ENCODE measurements around the gene TLR3.
A peak's percentile ranks its signal among the peaks of the same experiment; 100 is the strongest.
"Not testable (repeated sequence)": the region's sequence is repeated elsewhere in the genome, so short reads cannot be mapped to it uniquely, and the experiment has no call there.

The TLR3 gene

GRCh38 chr4:186029571-186030398 is 39.2 kb upstream of the TLR3 start:
- peak overlapping the region; percentile 52 to 66 for H3K9ac ChIP-seq (ENCODE audit: low read length in 2 of 2)
- H3K27ac ChIP-seq (ENCODE audit: low read length): peak overlapping the region; percentile 95
- peak overlapping the region; percentile 41 to 64 for H3K4me3 ChIP-seq (ENCODE audit: low read length in 2 of 2)

GRCh38 chr4:186030399-186030775 is 38.6 kb upstream of the TLR3 start:
- peak overlapping the region; percentile 41 to 64 for H3K4me3 ChIP-seq (ENCODE audit: low read length in 2 of 2)
- peak overlapping the region; percentile 52 to 66 for H3K9ac ChIP-seq (ENCODE audit: low read length in 2 of 2)
- H3K9me3 ChIP-seq (ENCODE audit: control insufficient read depth in 2 of 2, low read length in 2 of 2): no peaks in the 10 kb centered on the region
- no peaks in the 10 kb centered on the region for H3K27me3 ChIP-seq (ENCODE audit: control insufficient read depth in 1 of 2, insufficient read depth in 2 of 2, low read length in 2 of 2)
- peak overlapping the region; percentile 95 for H3K27ac ChIP-seq (ENCODE audit: low read length)
- H3K4me1 ChIP-seq (ENCODE audit: control insufficient read depth, insufficient read depth, low read length): peaks cover 67% of the 10 kb centered on the region
- no peaks in the 10 kb centered on the region for H3K36me3 ChIP-seq (ENCODE audit: control insufficient read depth in 2 of 2, insufficient read depth in 2 of 2, low read length in 2 of 2)

More at GRCh38 chr4:186029571-186030398, 39.2 kb upstream of the TLR3 start:
- Histone ChIP-seq H3K9me3 (ENCODE audit: control insufficient read depth in 2 of 2, low read length in 2 of 2) (no peaks in the 10 kb centered on the region), H3K36me3 (ENCODE audit: control insufficient read depth in 2 of 2, insufficient read depth in 2 of 2, low read length in 2 of 2) (no peaks in the 10 kb centered on the region), H3K27me3 (ENCODE audit: control insufficient read depth in 1 of 2, insufficient read depth in 2 of 2, low read length in 2 of 2) (no peaks in the 10 kb centered on the region), H3K4me1 (ENCODE audit: control insufficient read depth, insufficient read depth, low read length) (peaks cover 71% of the 10 kb centered on the region)

GRCh38 chr4:186030795-186031194 is 38.2 kb upstream of the TLR3 start:
- Histone ChIP-seq H3K4me3 (ENCODE audit: low read length in 2 of 2) (peak overlapping the region; percentile 41 to 64), H3K36me3 (ENCODE audit: control insufficient read depth in 2 of 2, insufficient read depth in 2 of 2, low read length in 2 of 2) (no peaks in the 10 kb centered on the region), H3K9ac (ENCODE audit: low read length in 2 of 2) (peak overlapping the region in 1 of 2 donors; percentile 66), H3K27ac (ENCODE audit: low read length) (peak overlapping the region; percentile 95), H3K9me3 (ENCODE audit: control insufficient read depth in 2 of 2, low read length in 2 of 2) (no peaks in the 10 kb centered on the region), H3K27me3 (ENCODE audit: control insufficient read depth in 1 of 2, insufficient read depth in 2 of 2, low read length in 2 of 2) (no peaks in the 10 kb centered on the region), H3K4me1 (ENCODE audit: control insufficient read depth, insufficient read depth, low read length) (peaks cover 63% of the 10 kb centered on the region)

GRCh38 chr4:186032259-186032658 is 36.7 kb upstream of the TLR3 start:
- Histone ChIP-seq H3K9me3 (ENCODE audit: control insufficient read depth in 2 of 2, low read length in 2 of 2) (no peaks in the 10 kb centered on the region), H3K4me3 (ENCODE audit: low read length in 2 of 2) (no peak overlapping the region), H3K9ac (ENCODE audit: low read length in 2 of 2) (no peak overlapping the region), H3K27ac (ENCODE audit: low read length) (no peak overlapping the region), H3K36me3 (ENCODE audit: control insufficient read depth in 2 of 2, insufficient read depth in 2 of 2, low read length in 2 of 2) (no peaks in the 10 kb centered on the region), H3K27me3 (ENCODE audit: control insufficient read depth in 1 of 2, insufficient read depth in 2 of 2, low read length in 2 of 2) (no peaks in the 10 kb centered on the region), H3K4me1 (ENCODE audit: control insufficient read depth, insufficient read depth, low read length) (peaks cover 52% of the 10 kb centered on the region)

GRCh38 chr4:186033027-186033426 is 35.9 kb upstream of the TLR3 start:
- no peak overlapping the region for H3K27ac ChIP-seq (ENCODE audit: low read length)
- no peak overlapping the region for H3K4me3 ChIP-seq (ENCODE audit: low read length in 2 of 2)
- H3K27me3 ChIP-seq (ENCODE audit: control insufficient read depth in 1 of 2, insufficient read depth in 2 of 2, low read length in 2 of 2): no peaks in the 10 kb centered on the region
- H3K9me3 ChIP-seq (ENCODE audit: control insufficient read depth in 2 of 2, low read length in 2 of 2): no peaks in the 10 kb centered on the region
- H3K36me3 ChIP-seq (ENCODE audit: control insufficient read depth in 2 of 2, insufficient read depth in 2 of 2, low read length in 2 of 2): no peaks in the 10 kb centered on the region
- peaks cover 52% of the 10 kb centered on the region for H3K4me1 ChIP-seq (ENCODE audit: control insufficient read depth, insufficient read depth, low read length)
- no peak overlapping the region for H3K9ac ChIP-seq (ENCODE audit: low read length in 2 of 2)

- not testable (repeated sequence) for H3K9ac ChIP-seq (ENCODE audit: low read length in 2 of 2); H3K27me3 ChIP-seq (ENCODE audit: control insufficient read depth in 1 of 2, insufficient read depth in 2 of 2, low read length in 2 of 2); H3K27ac ChIP-seq (ENCODE audit: low read length)
Measured at GRCh38 chr4:186034613-186035012, 34.3 kb upstream of the TLR3 start.

GRCh38 chr4:186036976-186037581 is 31.9 kb upstream of the TLR3 start:
- H3K4me3 ChIP-seq (ENCODE audit: low read length in 2 of 2): no peak overlapping the region
- H3K4me1 ChIP-seq (ENCODE audit: control insufficient read depth, insufficient read depth, low read length): peaks cover 33% of the 10 kb centered on the region
- H3K27ac ChIP-seq (ENCODE audit: low read length): no peak overlapping the region
- H3K36me3 ChIP-seq (ENCODE audit: control insufficient read depth in 2 of 2, insufficient read depth in 2 of 2, low read length in 2 of 2): no peaks in the 10 kb centered on the region
- H3K9me3 ChIP-seq (ENCODE audit: control insufficient read depth in 2 of 2, low read length in 2 of 2): no peaks in the 10 kb centered on the region
- H3K9ac ChIP-seq (ENCODE audit: low read length in 2 of 2): no peak overlapping the region
- no peaks in the 10 kb centered on the region for H3K27me3 ChIP-seq (ENCODE audit: control insufficient read depth in 1 of 2, insufficient read depth in 2 of 2, low read length in 2 of 2)

More at GRCh38 chr4:186034613-186035012, 34.3 kb upstream of the TLR3 start:
- H3K4me3 ChIP-seq (ENCODE audit: low read length in 2 of 2); H3K9me3 ChIP-seq (ENCODE audit: control insufficient read depth in 2 of 2, low read length in 2 of 2); H3K36me3 ChIP-seq (ENCODE audit: control insufficient read depth in 2 of 2, insufficient read depth in 2 of 2, low read length in 2 of 2): not testable (repeated sequence)
- H3K4me1 ChIP-seq (ENCODE audit: control insufficient read depth, insufficient read depth, low read length): peaks cover 54% of the 10 kb centered on the region

GRCh38 chr4:186037692-186038658 is 31.0 kb upstream of the TLR3 start:
- H3K4me3 ChIP-seq (ENCODE audit: low read length in 2 of 2): peak overlapping the region in 1 of 2 donors; percentile 30
- no peaks in the 10 kb centered on the region for H3K27me3 ChIP-seq (ENCODE audit: control insufficient read depth in 1 of 2, insufficient read depth in 2 of 2, low read length in 2 of 2)
- no peaks in the 10 kb centered on the region for H3K36me3 ChIP-seq (ENCODE audit: control insufficient read depth in 2 of 2, insufficient read depth in 2 of 2, low read length in 2 of 2)
- H3K9me3 ChIP-seq (ENCODE audit: control insufficient read depth in 2 of 2, low read length in 2 of 2): no peaks in the 10 kb centered on the region
- peak overlapping the region; percentile 3 to 62 for H3K9ac ChIP-seq (ENCODE audit: low read length in 2 of 2)
- peak overlapping the region; percentile 89 for H3K27ac ChIP-seq (ENCODE audit: low read length)
- peaks cover 24% of the 10 kb centered on the region for H3K4me1 ChIP-seq (ENCODE audit: control insufficient read depth, insufficient read depth, low read length)

GRCh38 chr4:186039697-186040096 is 29.3 kb upstream of the TLR3 start:
- no peaks in the 10 kb centered on the region for H3K36me3 ChIP-seq (ENCODE audit: control insufficient read depth in 2 of 2, insufficient read depth in 2 of 2, low read length in 2 of 2)
- H3K4me3 ChIP-seq (ENCODE audit: low read length in 2 of 2): peak overlapping the region; percentile 66 to 70
- H3K27ac ChIP-seq (ENCODE audit: low read length): peak overlapping the region; percentile 89

GRCh38 chr4:186040316-186040715 is 28.6 kb upstream of the TLR3 start:
- Histone ChIP-seq H3K36me3 (ENCODE audit: control insufficient read depth in 2 of 2, insufficient read depth in 2 of 2, low read length in 2 of 2) (no peaks in the 10 kb centered on the region), H3K9me3 (ENCODE audit: control insufficient read depth in 2 of 2, low read length in 2 of 2) (no peaks in the 10 kb centered on the region), H3K27ac (ENCODE audit: low read length) (peak overlapping the region; percentile 89), H3K4me3 (ENCODE audit: low read length in 2 of 2) (peak overlapping the region; percentile 66 to 70), H3K9ac (ENCODE audit: low read length in 2 of 2) (peak overlapping the region; percentile 52 to 58), H3K27me3 (ENCODE audit: control insufficient read depth in 1 of 2, insufficient read depth in 2 of 2, low read length in 2 of 2) (no peaks in the 10 kb centered on the region), H3K4me1 (ENCODE audit: control insufficient read depth, insufficient read depth, low read length) (peaks cover 23% of the 10 kb centered on the region)

More at GRCh38 chr4:186039697-186040096, 29.3 kb upstream of the TLR3 start:
- H3K4me1 ChIP-seq (ENCODE audit: control insufficient read depth, insufficient read depth, low read length): peaks cover 23% of the 10 kb centered on the region
- H3K9me3 ChIP-seq (ENCODE audit: control insufficient read depth in 2 of 2, low read length in 2 of 2): no peaks in the 10 kb centered on the region
- H3K27me3 ChIP-seq (ENCODE audit: control insufficient read depth in 1 of 2, insufficient read depth in 2 of 2, low read length in 2 of 2): no peaks in the 10 kb centered on the region
- H3K9ac ChIP-seq (ENCODE audit: low read length in 2 of 2): peak overlapping the region; percentile 52 to 58

All from stomach smooth muscle (tissue), 2 donors.